ENCODE measurements around the gene ACOT8. TPM values are rescaled to one million over a fixed set of nuclear protein-coding genes. Genes with fewer than 3 reads are reported as not detected.

ACOT8 gene
- total RNA-seq, 1 experiment from 2014 or later, result 38.1 TPM

- TF ChIP-seq ZNF281 (CRISPR knock-in tag; IDR thresholded peaks at IDR 0.05) (no peak), ATF1 (CRISPR knock-in tag; IDR thresholded peaks at IDR 0.05) (no peak), NFE2L1 (CRISPR knock-in tag; IDR thresholded peaks at IDR 0.05) (no peak), PREB (CRISPR knock-in tag; IDR thresholded peaks at IDR 0.05; ENCODE audit: borderline replicate concordance) (no peak)
Measured at GRCh38 chr20:45835825-45836224, 21.4 kb downstream of the ACOT8 start (continued).

- H3K4me1 Mint-ChIP-seq, result peaks cover 18% of the 10 kb centered on the region
- POLR2A ChIA-PET, result no interaction called here
- H3K27me3 Mint-ChIP-seq (ENCODE audit: low read depth), result no peaks in the 10 kb centered on the region
- ATAC-seq (no peak), DNase-seq (ENCODE audit: low spot score) (no peak)
- peak overlapping the region; percentile 76; the same call in 1 of the 2 replicates for H3K4me3 Mint-ChIP-seq
- no peaks in the 10 kb centered on the region for H3K9me3 Mint-ChIP-seq
- H3K36me3 Mint-ChIP-seq, result peaks cover 3% of the 10 kb centered on the region; the same call in 1 of the 2 replicates
- CTCF ChIA-PET, result interaction anchor here (2.2 kb wide), 1 partner anchor 11 kb away, joined by 27 read pairs; no protein-coding TSS in a partner anchor
- no peak overlapping the region for H3K27ac Mint-ChIP-seq
- TF ChIP-seq ZNF396 (CRISPR knock-in tag; IDR thresholded peaks at IDR 0.05; ENCODE audit: borderline replicate concordance) (no peak), ZNF416 (CRISPR knock-in tag; IDR thresholded peaks at IDR 0.05) (no peak), IRF1 (CRISPR knock-in tag; IDR thresholded peaks at IDR 0.05) (no peak), ZNF121 (CRISPR knock-in tag; IDR thresholded peaks at IDR 0.05) (no peak), ZNF532 (CRISPR knock-in tag; IDR thresholded peaks at IDR 0.05; ENCODE audit: borderline replicate concordance) (no peak), PREB (CRISPR knock-in tag; IDR thresholded peaks at IDR 0.05; ENCODE audit: borderline replicate concordance) (no peak), ZNF281 (CRISPR knock-in tag; IDR thresholded peaks at IDR 0.05) (no peak), NR1H2 (CRISPR knock-in tag; IDR thresholded peaks at IDR 0.05) (no peak), GRHL2 (CRISPR knock-in tag; IDR thresholded peaks at IDR 0.05; ENCODE audit: insufficient replicate concordance, severe bottlenecking) (no peak), FOXK1 (CRISPR knock-in tag; IDR thresholded peaks at IDR 0.05) (no peak), PRDM15 (CRISPR knock-in tag; IDR thresholded peaks at IDR 0.05) (no peak), ZNF671 (CRISPR knock-in tag; IDR thresholded peaks at IDR 0.05) (no peak), KAT7 (CRISPR knock-in tag; IDR thresholded peaks at IDR 0.05; ENCODE audit: borderline replicate concordance) (no peak), TEAD1 (CRISPR knock-in tag; IDR thresholded peaks at IDR 0.05) (no peak)
Measured at GRCh38 chr20:45835329-45835765, 21.8 kb downstream of the ACOT8 start.
